Stimulated activated CD8-positive, alpha-beta memory T cell treated with anti-CD3 and anti-CD28 coated beads, Interleukin-7, amount 100 ng/mL, for 24 hours (primary cell): ENCODE data around the gene FGFR2.
"Not testable (repeated sequence)": the region's sequence is repeated elsewhere in the genome, so short reads cannot be mapped to it uniquely, and the experiment has no call there.

Experiments used
- DNase-seq: peaks from one replicate; pipeline ENCODE4 v3.0.0-alpha.2; 2020; ENCODE audit warnings: low read depth

Gene FGFR2

GRCh38 chr10:121590772-121591171, 7.5 kb downstream of the FGFR2 start:
- DNase-seq: no peak

DNA sequence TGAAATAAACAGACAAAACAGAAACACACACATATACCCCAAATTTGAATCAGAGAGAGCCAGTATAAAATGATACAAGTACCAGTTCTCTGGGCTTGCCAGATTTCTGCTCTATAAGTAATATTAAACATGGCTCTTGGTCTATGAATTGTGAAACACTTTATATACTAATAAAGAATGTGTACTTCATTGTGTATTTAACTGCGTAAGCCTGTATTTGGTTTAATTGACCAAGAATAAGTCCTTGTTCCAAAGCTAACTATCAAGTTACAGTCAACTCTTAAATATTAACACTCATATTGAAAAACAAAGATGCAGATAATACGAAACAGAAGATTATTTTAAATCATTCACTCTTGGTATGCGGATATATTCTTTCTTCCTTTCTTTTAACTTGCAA, 8.7 kb downstream of the FGFR2 start:
- DNase-seq: no peak

- DNase-seq: no peak
Measured at GRCh38 chr10:121583857-121584256, 14.4 kb downstream of the FGFR2 start.

DNA sequence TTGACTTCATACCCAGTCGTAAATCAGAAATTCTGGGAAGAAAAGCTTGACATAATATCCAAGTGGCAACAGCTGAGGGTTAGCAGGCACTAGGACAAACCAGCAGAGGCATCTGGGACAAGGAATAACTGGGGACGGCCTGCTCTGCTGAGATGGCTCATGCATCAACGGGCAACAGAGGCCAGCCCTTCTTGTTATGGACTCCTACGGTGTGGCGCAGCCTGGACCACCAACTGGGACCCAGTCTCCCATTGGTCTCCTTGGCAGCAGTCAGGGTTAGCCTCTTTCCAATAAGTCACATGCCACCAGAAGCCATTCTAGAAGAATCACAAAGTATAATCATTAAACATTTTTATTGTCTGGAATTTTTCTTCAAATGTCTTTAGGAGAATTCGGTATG, 15.0 kb downstream of the FGFR2 start:
- no peak for DNase-seq

DNA sequence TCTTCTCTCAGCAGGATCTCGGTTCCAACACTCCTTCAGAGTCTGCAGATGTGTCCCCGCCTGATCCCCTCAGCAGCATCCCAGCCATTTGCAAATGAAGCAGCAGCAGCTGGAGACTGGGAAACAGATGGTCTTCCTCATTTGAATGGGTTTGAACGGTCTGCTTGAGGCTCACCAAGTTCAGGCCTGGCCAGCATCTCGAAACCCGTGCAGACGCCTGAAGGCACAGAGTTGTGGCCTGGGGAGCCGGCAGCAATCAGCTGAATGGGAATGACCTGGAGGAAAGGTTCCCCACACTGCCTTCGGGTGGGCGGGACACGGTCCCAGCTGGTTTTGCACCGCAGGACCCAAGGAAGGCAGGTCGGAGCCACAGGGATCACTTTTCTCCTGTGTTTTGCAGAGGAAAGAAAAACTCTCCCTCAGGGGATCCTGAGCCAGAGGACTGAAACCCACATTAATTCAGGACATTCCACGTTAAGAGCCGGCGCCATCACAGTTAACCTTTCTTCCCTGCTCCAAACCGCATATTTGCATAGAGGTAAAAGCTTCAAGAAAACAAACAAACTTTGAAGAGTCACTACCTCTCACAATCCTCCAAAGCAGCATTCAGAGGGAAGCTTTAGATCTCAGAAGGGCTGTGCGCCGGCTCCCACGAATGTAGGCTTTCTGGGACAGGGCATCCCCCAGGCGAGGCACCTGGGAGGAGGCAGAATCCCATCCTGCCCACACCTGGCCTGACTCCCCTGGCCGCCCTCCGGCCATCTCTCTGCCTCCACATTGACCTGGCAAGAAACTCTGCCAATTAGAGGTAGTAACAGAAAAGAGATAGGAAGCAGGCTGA, 17.7 kb downstream of the FGFR2 start:
- no peak for DNase-seq

DNA sequence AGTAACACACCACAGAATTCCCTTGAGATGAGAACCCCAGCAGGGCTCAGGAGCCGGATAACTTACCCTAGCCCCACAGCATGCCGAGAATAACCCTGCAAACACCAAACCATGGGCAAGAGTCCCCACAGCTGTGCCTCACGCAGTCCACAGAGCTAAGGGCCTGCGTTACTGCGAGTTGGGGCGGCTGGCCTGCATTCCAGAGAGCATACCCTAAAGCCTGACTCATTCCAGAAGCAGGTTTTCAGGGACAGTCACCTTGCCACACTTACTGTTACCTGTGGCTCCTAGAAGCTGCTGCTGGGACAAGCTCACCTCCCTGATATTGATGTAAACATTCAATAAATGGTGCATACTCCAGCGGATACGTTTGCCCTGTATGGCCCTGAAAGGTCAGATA, 18.6 kb downstream of the FGFR2 start:
- DNase-seq: no peak

GRCh38 chr10:121578965-121579364, 19.3 kb downstream of the FGFR2 start:
- DNase-seq: no peak

DNA sequence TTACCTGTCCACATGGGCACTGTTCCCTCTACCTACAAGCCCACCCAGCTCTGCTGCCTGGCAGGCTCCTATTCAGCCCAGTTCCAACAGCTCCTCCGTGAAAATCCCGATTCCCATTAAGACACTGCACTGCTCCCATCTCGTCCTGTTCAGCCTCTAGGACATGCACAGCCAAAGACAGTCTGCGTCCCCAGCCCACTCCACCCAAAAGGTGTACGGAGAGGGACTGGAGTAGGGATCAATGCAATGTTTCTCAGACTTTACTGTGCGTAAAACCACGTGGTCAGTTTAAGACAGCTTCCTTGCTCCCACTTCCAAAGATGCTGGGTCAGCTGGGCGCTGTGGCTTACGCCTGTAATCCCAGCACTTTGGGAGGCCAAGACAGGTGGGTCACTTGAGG, 19.9 kb downstream of the FGFR2 start:
- DNase-seq: no peak

DNA sequence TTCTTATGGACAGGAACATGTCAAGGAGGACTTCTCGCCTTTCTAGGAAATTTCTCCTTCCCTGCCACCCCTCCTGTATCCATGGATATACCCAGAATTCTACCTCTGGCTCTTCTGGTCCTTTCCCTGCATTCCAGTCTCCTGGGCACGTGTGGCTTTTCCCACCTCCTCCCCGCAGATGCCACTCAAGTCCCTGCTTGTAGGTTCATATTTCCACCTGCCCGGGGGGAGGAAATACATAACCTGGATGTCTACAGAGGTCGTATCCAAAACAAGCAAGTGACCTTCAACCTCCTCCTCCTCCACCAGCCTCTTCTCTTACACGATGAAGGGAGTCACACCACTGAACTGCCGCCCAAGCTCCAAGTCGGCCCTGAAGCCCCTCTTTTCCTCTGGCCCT, 20.7 kb downstream of the FGFR2 start:
- DNase-seq: no peak

- DNase-seq: no peak
Measured at GRCh38 chr10:121576139-121576538, 22.1 kb downstream of the FGFR2 start.

DNA sequence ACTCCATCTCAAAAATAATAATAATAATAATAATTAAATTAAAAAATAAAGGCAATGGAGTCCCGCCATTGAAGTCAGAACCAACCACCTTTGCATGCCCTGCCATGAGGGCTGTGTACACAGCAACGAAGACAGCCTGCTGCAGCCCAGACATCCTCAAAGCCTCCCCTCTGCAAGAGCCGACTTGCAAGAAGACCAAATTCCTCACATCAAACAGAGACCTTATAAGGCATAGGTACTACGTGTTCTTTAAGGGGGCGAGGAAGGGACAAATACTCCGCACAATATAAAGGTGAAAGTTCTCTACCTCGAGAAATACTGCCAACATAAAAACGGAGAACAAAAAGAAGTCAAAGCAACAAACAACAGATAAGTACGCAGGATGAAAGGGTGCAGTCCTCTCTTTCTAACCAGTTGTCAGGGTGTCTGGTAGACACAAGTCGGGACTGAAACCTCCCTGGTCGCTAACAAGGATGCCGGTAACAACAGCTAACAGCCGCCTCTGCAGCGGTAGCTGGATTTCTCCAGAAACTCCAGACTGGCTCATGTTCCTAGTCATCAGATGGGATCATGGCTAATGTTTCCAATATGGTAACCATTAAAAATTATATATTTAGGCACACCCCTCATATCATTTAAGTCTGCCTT, 23.6 kb downstream of the FGFR2 start:
- DNase-seq: no peak

GRCh38 chr10:121573538-121573941, 24.7 kb downstream of the FGFR2 start:
- DNase-seq: no peak

DNA sequence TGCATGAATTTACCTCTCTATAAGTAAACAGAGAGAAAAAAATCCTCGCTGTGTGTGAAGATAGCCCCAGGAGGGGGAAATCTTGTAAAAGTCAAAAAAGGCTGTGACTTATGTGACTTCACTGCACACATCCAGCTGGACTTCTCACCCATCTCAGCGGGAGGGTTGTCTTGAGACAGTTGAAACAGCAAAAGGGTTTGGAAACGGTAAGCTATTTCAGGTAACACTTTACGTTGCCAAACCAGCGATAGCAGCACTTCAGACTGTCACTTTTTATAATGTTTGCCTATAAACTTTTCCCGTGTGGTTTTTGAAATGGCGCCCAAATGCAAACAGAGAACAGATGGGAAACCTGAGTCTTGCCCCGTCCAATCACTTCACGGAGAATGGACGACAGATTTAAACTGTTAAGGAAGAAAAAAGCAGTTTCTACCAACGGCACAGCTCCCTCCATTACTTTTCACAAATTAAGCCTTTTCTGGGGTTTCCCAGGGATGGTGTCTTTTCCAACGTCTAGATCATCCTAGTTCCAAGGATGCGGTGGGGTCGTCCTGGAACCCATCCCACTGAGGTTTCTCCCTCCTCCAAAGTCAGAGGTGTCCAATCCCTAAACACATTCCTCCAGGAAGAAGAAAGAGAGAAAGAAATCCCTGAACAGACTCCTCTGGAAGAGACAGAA, 25.2 kb downstream of the FGFR2 start:
- no peak for DNase-seq

DNA sequence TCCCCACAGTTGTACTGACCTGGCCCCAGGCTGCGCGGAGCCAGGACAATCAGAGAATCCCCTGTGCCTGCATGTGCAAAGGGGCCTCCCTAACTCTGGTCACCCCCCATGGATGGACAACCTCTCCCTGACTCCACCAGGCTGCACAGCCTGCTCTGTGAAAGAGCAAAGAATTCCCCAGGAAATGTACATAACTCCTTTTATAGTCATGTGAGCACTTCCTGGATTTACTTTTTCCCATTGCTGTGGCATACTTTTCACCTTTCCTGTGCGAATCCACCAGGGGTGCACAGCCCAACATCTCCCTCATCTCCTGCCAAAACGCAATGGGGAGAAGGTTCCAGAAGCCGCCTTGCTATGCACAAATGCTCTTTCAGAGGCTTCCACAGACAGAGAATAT, 27.9 kb downstream of the FGFR2 start:
- no peak for DNase-seq

GRCh38 chr10:121568275-121568674, 30.0 kb downstream of the FGFR2 start:
- DNase-seq: no peak

DNA sequence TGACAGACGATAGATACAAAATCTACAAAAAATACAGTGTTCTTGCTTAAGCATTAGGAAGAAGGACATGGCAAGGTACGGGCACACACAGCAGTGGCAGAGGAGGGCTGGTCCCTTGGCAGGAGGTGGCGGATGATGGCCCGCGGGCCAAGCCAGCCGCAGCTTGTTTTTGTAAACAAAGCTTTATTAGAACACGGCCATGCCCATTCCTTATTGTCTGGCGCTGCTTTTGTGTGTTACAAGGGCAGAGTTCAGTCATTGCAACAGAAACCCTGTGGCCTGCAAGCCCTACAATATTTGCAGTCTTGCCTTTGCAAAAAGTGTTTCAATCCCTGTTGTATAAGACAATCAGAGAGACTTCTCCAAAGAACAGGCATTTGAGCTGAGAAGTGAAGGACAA, 30.7 kb downstream of the FGFR2 start:
- DNase-seq: no peak

GRCh38 chr10:121566755-121567154, 31.5 kb downstream of the FGFR2 start:
- DNase-seq: no peak

DNA sequence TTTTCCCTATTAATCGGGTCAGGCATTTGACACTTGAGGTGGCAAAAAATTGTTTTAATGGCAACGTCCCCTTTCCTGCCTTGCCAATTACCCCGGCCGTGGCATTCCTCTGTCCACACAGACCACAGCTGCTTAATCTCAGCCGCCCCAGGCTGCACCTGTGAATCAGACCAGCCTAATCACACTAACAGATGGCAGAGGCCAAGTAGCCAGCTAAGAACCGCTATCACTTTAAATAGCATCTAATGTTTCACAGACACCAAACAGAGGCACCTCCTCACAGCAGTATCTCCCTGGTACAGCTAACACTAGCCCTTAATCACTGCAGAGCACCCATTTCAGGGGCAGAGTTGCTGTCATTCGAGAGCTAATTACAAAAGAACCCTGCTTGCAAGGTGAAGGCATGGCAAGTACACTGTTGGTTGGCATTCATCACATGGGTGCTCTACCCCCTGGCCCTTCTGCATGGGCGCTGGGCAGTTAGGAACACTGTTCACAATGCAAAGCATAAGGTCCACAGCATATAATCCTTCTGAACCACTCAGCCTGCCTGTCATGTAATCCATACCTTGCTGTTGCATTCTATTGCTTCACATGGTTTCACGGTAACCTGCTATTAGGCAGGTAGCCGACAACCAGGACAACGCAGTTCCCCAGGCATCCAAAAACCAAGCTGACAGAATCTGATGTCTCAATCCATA, 38.8 kb downstream of the FGFR2 start:
- no peak for DNase-seq

- no peak for DNase-seq
Measured at GRCh38 chr10:121558238-121558637, 40.0 kb downstream of the FGFR2 start.

DNA sequence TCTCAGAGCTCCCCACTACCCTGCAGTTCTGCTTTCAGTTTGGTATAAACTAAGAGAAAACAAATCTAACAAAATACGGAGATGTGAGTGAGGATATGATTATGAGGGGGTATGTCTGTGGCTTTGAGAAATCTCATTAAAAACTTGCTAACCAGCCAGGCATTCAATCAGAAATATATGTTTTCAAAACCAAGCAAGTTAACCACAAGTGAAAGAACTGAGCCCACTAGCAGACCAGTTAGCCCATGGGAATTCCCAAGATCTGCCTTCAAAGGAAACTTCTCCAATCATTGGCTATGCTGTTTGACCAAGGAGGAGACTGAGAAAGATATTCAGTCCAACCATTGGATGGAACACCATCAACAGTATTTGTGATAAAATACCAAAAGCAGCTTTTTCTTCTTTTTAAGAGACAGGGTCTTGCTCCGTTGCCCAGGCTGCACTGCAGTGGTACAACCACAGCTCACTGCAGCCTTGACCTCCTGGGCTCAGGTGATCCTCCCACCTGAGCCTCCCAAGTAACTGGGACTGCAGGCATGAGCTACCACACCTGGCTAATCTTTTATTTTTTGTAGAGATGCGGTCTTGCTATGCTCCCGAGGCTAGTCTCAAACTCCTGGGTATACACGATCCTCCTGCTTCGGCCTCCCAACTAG, 41.2 kb downstream of the FGFR2 start:
- no peak for DNase-seq

- DNase-seq: no peak
Measured at GRCh38 chr10:121556455-121556854, 41.8 kb downstream of the FGFR2 start.

GRCh38 chr10:121554916-121555315, 43.3 kb downstream of the FGFR2 start:
- not testable (repeated sequence) for DNase-seq
